Left kidney (tissue), 8 donors: Measurements from ENCODE around the gene BIRC2. TPM values are rescaled to one million over a fixed set of nuclear protein-coding genes. Genes with fewer than 3 reads are reported as not detected.
"Not testable (repeated sequence)": the region's sequence is repeated elsewhere in the genome, so short reads cannot be mapped to it uniquely, and the experiment has no call there.

Source experiments
- DNase-seq: peaks from one replicate; pipeline ENCODE4 v3.0.0-alpha.2; 2013
- long read RNA-seq, 8 donors: transcript quantifications; one replicate each; lab custom pipeline, GENCODE V29; 2026
- polyA plus RNA-seq: library from polyadenylated mRNA; unstranded; fragments of 120-200 nt; gene quantifications from one replicate; pipeline ENCODE4 v1.2.1, GENCODE V29; 2013; ENCODE audit not compliant: insufficient read length

BIRC2 gene
- 82.0 TPM for polyA plus RNA-seq
- long read RNA-seq, donor 1, transcript BIRC2-201 (9 exons, 3,743 nt): major isoform, 14 of 39 reads
- long read RNA-seq, donor 1, partial matches to known transcripts: 25 of 39 reads
- long read RNA-seq, donor 1, other reads (novel, unspliced or antisense): 0 of 39 reads
- long read RNA-seq, donor 2, transcript BIRC2-201 (9 exons, 3,743 nt): major isoform, 10 of 19 reads
- long read RNA-seq, donor 2, partial matches to known transcripts: 9 of 19 reads
- long read RNA-seq, donor 2, other reads (novel, unspliced or antisense): 0 of 19 reads
- long read RNA-seq, donor 3, full-length matches to known transcripts: 10 of 56 reads
- long read RNA-seq, donor 3, partial matches to known transcripts: 46 of 56 reads
- long read RNA-seq, donor 3, other reads (novel, unspliced or antisense): 0 of 56 reads
- long read RNA-seq, donor 4, partial matches to known transcripts: 13 of 13 reads
- long read RNA-seq, donor 4, other reads (novel, unspliced or antisense): 0 of 13 reads
- long read RNA-seq, donor 5, full-length matches to known transcripts: 16 of 86 reads
- long read RNA-seq, donor 5, partial matches to known transcripts: 70 of 86 reads
- long read RNA-seq, donor 5, other reads (novel, unspliced or antisense): 0 of 86 reads
- long read RNA-seq, donor 6, transcript BIRC2-201 (9 exons, 3,743 nt): major isoform, 12 of 36 reads
- long read RNA-seq, donor 6, partial matches to known transcripts: 24 of 36 reads
- long read RNA-seq, donor 6, other reads (novel, unspliced or antisense): 0 of 36 reads
- long read RNA-seq, donor 7, full-length matches to known transcripts: 14 of 93 reads
- long read RNA-seq, donor 7, partial matches to known transcripts: 79 of 93 reads
- long read RNA-seq, donor 7, other reads (novel, unspliced or antisense): 0 of 93 reads
- long read RNA-seq, donor 8, transcript BIRC2-201 (9 exons, 3,743 nt): major isoform, 8 of 95 reads
- long read RNA-seq, donor 8, partial matches to known transcripts: 87 of 95 reads
- long read RNA-seq, donor 8, other reads (novel, unspliced or antisense): 0 of 95 reads

DNA sequence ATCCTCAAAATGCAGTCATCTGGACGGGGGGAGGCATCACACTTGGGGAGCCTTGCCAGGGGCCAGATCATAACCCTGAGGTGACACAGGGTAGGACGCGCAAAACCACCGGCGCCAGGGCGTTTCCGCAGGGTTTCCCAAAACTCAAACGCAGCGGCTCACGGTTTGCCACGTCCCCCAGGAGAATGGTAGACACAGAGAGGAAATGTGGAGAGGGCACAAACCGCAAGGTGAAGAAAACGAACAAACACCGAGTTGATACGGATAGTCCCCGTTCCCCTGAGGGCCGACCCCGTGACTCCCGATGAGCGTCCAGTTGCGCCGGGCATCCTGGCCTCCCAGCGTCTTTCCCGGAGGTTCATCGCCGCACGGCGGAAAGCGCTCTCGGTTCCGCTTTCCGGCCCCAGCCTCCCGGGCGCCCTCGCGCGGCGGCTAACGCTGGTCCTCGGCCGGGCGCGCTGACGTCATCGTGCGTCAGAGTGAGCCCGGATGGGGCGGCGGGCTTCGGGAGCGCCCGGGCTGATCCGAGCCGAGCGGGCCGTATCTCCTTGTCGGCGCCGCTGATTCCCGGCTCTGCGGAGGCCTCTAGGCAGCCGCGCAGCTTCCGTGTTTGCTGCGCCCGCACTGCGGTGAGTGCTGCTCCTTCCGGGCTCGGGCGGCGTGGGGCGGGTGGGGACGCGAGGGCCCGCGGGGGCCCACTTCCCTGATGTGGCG lies at the start of gene BIRC2:
Gene BIRC2, plus strand, starts transcription at position 467 of the 714 bp plus-strand sequence. CDS start 2,641 bp downstream, outside the sequence.
- DNase-seq: peak; percentile 95

DNA sequence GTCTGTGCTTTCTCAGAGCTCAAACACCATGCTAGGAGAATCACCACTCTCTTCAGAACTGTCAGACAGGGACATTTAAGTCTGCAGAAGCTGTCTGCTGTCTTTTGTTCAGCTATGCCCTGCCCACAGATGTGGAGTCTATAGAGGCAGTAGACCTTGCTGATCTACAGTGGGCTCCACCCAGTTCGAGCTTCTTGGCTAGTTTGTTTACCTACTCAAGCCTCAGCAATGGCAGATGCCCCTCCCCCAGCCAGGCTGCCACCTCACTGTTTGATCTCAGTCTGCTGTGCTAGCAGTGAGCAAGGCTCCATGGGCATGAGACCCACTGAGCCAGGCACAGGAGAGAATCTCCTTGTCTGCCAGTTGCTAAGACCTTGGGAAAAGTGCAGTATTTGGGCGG lies 46.2 kb upstream of the BIRC2 start:
- not testable (repeated sequence) for DNase-seq

DNA sequence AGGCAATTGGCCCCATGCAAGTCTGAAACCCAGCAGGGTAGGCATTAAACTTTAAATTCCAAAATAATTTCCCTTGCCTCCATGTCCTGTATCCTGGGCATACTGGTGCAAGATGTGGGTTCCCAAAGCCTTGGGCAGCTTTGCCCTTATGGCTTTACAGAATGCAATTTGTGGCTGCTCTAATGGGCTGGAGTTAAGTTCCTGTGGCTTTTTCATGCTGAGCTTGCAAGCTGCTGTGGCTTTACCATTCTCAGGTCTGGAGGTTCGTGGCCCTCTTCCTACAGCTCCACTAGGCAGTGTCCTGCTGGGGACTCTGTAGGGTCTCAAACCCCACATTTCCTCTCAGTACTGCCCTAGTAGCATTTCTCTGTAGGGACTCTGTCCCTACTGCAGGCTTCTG lies 44.8 kb upstream of the BIRC2 start:
- DNase-seq: no peak

DNA sequence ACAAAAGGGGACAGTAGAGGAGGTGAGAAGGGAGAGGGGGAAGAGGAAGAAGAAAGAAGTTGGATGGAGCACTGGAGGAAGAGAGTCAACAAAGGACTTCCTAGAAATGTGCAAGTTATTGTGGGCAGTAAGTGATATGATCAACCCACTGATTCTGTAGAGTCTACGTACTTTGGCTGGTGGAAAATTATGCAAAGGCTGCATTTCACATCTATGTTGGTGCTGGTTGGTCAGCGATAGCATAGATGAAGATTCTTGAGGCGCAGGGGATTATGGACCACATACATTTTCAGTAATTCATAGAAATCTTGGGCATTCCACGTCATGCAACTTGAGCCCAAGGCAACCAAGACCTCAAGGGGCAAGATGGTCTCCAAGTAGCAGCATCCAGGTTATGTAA lies 42.3 kb upstream of the BIRC2 start:
- no peak for DNase-seq

DNA sequence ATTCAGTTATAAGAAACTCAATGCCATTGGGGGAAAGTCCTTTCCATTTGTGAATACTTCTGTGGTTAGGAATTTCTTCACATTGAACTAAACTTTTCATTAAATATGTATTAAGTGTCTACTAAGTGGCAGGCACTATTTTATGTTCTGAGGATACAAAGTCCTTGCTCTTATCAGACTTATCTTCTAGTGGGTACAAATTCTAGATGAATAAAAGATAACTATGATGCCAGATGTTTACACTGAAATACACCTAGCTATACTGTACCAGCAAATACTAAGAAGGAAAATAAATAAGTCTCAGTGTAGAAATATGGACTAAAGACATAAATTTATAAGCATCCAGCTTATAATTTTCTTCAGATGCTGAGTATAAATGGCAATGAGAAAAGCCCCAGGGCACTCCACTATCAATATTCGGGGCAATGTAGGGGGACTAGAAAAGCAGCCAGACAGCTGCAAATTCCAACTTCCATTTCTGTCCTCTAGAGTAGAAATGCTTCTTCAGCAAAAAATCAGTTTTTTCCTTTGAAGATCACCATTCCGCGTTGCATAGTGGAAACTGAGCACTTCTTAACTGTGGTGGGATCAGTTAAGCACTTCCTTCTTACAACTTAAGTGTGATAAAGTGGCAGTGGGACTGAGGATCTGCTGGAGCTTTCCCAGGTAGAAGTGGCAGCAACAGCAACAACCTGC lies 41.5 kb upstream of the BIRC2 start:
- no peak for DNase-seq

DNA sequence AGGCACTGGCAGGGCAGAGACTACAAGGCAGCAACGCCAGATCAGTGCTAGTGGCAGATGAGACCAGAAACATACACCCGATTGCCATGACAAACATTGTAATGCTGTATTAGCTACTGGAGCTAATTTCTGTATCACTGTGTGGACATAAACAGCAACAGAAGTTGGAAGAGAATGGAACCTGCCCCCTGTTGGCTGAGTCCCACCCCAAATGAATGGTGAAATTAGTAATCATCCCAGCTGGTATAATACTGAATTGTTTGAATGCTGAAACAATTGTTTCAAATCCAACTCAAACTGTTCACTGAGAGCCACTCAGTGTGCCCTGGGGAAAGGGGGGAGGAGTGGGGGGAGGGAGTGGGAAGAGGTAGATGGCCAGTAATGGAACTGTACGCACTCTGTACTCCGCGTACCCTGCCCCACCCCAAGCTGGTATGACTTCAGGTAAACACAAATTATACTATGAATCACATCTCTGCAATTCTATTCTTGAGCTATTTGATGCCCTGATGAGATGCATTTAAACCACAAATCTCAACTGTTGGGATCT lies 40.9 kb upstream of the BIRC2 start:
- DNase-seq: no peak

DNA sequence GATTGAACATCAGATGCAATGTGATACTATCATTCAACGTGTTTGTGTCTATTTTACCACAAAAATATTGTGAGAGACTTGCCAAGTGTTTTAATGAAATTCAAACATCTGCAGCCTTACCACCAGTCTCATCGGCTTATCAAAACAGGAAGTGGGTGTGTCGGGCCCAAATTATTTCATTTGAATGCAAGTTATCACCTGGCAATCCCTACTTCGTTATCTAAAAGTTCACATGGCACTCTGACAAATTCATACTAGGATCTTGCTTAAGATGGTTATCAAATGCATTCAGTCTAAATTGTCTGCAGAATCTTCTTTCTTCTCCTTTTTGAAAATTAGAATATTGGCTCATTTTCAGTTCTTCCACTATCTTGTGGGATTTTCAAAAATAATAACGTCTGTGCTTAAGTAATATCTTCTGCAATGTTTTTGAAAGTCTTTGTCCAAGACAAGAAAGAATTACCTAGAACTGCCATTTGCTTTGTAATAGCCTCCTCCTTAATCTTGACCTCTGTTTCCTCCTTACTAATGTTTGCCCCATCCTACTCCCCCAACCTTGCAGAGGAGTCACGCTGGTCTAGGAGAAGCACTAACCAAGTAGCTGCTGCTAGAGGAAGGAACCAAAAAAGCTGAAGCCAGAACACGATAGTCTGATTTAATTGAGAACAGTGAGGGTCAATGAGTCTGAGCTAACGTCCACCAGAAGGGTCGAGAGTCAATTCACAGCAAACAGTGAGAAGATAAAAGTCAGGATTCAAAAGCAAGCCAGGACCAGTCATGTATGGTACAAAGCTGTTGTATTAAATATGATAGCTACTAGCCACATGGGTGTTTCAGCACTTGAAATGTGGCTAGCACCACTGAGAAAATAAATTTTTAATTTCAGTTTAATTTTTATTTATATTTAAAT lies 39.9 kb upstream of the BIRC2 start:
- DNase-seq: no peak

DNA sequence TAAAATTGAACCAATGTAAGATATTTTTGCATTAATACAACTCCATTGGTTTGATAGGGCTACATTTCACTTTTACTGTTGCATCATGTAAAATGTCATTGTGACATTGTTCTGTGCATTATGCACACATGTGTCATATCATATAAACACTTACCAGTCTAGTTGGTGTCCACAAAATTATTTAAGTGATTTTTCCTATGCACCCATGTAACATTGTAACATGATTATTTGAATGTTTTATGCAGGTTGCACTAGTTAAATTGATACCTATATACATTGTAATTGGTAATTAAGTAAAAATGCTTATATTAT lies 39.3 kb upstream of the BIRC2 start:
- no peak for DNase-seq

DNA sequence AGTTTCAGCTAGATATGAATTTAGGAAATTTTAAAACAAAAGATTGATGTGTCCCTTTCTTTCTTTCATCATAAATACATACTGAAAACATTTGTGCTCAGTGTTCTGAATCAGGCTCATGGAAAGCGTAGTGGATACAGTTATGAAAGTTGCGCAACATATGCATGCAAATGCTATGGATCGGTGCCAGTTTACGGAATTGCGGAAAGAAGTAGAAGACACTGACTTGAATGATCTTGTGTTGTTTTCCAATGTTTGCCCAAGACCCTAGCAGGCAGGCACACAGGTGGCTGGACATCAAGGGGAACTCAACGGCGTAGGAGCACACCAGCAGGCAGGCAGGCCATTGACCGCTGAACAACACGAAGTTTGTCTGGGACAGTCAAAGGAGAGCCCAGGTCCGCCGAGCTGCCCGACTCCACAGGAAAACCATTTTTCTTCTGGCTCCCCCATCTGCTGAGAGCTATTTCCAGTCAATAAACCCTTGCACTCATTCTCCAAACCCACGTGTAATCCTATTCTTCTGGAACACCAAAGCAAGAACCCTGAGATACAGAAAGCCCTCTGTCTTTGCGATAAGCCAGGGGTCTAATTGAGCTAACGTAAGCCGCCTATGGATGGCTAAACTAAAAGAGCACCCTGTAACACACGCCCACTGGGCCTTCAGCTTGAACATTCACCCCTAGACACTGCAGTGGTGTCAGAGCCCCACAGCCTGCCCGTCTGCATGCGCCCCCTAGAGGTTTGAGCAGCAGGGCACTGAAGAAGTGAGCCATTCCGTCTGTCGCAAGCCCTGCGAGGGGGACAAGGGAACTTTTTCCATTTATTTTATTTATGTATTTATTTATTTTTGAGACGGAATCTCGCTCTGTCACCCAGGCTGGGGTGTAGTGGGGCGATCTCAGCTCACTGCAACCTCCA lies 37.1 kb upstream of the BIRC2 start:
- no peak for DNase-seq

DNA sequence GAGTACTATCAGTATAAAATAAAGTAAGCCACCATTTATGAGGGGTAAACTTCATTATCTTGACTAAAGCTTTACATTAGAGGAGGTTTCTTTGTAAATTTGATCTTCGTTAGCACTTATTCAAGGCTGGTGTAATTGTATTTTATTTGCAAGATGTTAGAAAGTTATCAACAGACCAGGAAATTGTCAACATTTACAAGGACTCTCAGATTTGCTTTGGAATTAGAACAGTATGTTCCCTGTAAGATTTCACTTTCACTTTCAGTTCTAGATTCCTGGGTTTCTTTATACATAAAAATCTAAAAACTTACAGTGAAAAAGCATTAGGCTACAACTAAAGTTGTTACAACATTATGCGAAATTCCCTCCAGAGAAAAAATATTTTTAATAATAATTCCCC lies 34.3 kb upstream of the BIRC2 start:
- DNase-seq: no peak

DNA sequence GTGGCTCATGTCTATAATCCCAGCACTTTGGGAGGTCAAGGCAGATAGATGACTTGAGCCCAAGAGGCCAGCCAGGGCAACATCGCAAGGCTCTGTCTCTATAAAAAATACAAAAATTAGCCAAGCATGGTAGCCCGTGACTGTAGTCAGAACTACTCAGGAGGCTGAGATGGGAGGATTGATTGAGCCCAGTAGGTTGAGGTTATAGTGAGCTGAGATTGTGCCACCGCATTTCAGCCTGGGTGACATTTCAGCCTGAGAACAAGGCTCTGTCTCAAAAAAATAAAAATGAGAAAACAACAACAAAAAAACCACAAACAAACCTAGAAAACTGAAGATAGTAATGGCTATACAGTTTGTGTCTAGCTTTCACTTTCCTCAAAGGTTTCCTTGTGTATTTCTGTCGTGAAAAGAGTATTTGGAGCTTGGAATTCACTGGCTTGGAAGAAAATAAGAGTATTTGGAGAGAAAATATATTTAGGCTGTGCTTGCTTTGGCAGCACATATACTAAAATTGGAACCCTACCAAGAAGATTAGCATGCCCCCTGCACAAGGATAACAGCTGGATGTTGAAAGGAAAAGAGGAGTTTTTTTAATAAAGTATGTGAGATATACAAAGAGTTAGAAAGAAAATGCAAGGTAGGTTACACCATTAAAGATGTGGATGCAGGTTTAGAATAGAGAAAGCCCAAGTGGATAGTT lies 33.6 kb upstream of the BIRC2 start:
- no peak for DNase-seq

DNA sequence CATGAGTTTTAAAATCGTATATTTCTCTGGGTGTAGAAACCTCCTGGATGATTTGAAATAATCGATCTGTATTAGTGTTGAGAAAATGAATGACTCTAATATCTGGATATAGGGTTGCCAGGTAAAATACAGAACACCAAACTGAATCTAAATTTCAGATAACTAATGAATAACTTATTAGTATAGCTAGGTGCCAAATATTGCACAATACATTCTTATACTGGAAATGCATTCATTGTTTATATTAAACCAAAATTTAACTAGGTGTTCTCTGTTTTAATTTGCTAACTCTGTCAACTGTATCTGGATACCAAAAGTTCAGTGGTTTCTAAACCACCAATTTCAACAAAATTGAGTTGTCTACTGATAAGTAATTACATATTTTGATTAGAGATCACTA lies 32.2 kb upstream of the BIRC2 start:
- DNase-seq: no peak

DNA sequence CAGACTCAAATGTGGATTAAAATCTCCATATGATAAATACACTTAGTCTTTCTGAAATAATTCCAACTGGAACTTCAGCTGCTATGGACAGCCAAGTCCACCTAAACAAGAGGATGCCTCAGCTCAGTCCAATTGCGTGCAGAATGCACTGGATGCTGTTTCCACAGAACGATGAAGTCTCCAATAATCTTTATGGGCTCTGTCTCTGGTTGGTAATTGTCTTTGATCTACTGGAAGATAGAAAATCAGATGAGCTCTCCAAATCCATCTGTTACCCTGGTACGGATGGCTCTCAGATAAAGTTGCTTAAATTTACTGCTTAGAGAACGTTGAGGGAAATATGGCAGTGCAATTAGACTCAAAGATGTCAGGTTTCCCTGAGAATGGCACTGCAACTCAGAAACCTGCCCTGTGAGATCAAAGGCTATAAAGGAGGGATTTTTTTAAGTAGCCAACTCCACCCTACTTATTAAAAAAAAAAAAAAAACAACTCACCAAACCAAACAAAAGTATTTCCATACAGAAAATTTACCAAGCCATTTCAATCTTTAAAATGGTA lies 30.6 kb upstream of the BIRC2 start:
- DNase-seq: no peak

DNA sequence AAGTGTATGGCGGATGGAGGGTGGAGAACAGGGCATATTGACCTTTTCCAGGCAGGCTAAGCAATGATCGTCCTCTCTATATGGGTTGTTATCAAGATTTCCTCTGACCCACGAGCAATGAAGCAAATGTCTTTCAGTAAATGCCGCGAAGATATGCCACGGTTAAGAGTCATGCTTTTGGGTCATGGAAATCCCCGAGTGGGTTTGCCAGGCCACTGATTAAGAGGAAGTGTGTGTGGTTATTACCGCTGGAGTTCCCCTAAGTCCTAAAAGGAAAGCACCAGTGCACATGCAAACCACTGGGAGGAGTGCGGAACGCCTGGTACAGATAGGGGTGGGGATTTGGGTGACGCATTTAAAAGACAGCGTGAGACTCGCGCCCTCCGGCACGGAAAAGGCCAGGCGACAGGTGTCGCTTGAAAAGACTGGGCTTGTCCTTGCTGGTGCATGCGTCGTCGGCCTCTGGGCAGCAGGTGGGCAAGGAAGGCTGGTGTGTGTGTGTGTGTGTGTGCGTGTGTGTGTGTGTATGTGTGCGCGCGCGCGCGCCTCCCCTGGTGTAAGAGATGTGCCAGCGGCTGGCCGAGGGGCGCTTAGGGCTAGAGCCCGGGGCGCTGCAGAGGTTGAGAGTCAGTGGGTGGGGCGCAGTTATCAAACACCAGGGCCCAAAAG lies 29.8 kb upstream of the BIRC2 start, which contains the start of gene BIRC3:
Gene BIRC3, plus strand, starts transcription at position 386 of the 669 bp plus-strand sequence. CDS start 7,026 bp downstream, outside the sequence.
- peak; percentile 50 for DNase-seq

DNA sequence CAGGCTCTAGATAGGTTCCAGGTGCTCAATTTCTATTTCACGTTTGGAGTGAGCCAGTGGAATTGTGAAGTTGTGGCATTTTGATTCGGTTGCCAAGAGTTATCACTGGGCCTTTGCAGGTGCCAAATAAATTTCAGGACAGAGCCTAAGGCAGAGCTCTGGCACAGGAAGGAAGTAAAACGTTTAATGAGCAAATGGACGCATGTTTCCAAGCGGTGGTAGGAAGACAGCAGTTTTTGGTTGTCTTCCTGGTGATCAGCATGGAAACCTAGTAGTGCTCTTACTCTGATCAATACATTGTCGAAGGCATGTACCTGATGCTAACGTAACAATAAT lies 29.3 kb upstream of the BIRC2 start:
- no peak for DNase-seq

DNA sequence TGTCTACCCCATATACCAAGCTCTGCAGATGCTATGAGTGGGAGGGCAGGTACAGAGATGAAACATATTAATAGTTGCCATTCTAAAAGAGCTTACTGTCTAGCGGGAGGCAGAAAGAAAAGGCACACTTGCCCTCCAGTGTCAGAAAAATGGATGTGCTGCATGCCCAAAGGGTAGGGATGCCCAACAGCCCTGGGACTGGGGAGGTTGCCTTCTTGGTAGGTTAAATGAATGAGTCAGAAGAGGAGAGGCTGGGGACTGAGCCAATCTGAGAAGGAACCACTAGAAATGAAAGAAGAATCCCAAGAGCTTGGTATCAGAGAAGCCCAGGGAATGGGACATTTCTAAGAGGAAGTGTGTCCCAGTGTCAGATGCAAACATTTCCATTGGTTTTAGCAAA lies 28.5 kb upstream of the BIRC2 start:
- no peak for DNase-seq

DNA sequence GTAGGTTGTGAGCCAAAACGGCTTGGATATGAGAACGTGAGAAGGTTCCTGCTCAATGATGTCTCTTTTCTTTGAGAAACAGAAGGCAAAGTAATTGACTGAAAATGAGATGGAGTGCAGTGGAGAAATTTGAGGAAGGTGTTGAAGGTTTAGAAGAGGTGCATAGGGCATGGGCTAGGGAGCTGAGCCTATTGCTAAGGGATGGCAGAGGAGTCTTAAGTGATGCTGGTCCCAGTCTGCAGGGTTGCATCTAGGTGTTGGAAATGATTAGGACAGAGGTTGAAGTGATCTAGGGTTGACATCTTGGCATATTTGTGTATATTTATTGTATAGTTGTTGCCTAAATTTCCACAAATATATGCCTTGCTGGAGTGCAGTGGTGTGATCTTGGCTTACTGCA lies 27.5 kb upstream of the BIRC2 start:
- DNase-seq: no peak

DNA sequence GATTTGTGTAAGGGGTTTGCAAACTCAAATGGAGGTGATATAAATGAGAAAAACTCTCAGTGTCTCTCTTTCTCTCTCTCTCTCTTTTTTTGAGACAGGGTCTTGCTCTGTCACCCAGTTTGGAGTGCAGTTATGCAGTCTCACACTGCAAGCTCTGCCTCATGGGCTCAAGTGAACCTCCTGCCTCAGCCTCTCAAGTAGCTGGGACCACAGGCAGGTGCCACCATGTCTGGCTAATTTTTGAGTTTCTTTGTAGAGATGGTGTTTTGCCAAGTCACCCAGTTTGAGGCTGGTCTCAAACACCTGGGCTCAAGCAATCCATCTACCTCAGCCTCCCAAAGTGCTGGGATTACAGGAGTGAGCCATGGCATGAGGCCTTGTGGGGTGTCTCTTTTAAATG lies 26.8 kb upstream of the BIRC2 start:
- DNase-seq: no peak
